Liver (tissue), 9 donors: ENCODE data around the gene TRIM51. TPM values are rescaled to one million over a fixed set of nuclear protein-coding genes. Genes with fewer than 3 reads are reported as not detected.
"Not testable (repeated sequence)": the region's sequence is repeated elsewhere in the genome, so short reads cannot be mapped to it uniquely, and the experiment has no call there.

ENCODE experiments used
- DNase-seq: peaks from one replicate; pipeline ENCODE4 v3.0.0-alpha.2; 2017; ENCODE audit warnings: low spot score
- H3K27ac ChIP-seq, 2 donors: one replicate each; pipeline ENCODE4 v1.7.0; 2013; ENCODE audit warnings: inconsistent platforms in 2 of 2, low read length in 2 of 2, control low read depth in 1 of 2, low read depth in 1 of 2, mild to moderate bottlenecking in 1 of 2
- H3K27me3 ChIP-seq, 4 donors: one replicate each; pipeline versions ENCODE4 v1.6.1 to v1.7.0; 2013; ENCODE audit warnings: low read length in 3 of 4, inconsistent platforms in 1 of 4, mild to moderate bottlenecking in 1 of 4, moderate library complexity in 1 of 4; ENCODE audit not compliant: control insufficient read depth in 4 of 4, insufficient read depth in 4 of 4
- H3K36me3 ChIP-seq, 4 donors: one replicate each; pipeline versions ENCODE4 v1.6.1 to v1.7.0; 2013; ENCODE audit warnings: low read length in 3 of 4, mild to moderate bottlenecking in 3 of 4, low read depth in 1 of 4, moderate library complexity in 1 of 4; ENCODE audit not compliant: control insufficient read depth in 4 of 4, insufficient read depth in 3 of 4
- H3K4me1 ChIP-seq, 4 donors: one replicate each; pipeline versions ENCODE4 v1.6.1 to v1.7.0; 2013; ENCODE audit warnings: low read length in 3 of 4, mild to moderate bottlenecking in 3 of 4, moderate library complexity in 1 of 4; ENCODE audit not compliant: control insufficient read depth in 4 of 4, insufficient read depth in 4 of 4
- H3K4me3 ChIP-seq, 3 donors: one replicate each; pipeline versions ENCODE4 v1.6.1 to v1.7.0; 2013; ENCODE audit warnings: low read length in 3 of 3, control low read depth in 1 of 3, low read depth in 1 of 3, mild to moderate bottlenecking in 1 of 3
- H3K9ac ChIP-seq, 2 donors: one replicate each; pipeline ENCODE4 v1.7.0; 2013; ENCODE audit warnings: low read length in 2 of 2, mild to moderate bottlenecking in 2 of 2, moderate library complexity in 2 of 2, control low read depth in 1 of 2, low read depth in 1 of 2
- H3K9me3 ChIP-seq, 4 donors: one replicate each; pipeline versions ENCODE4 v1.6.1 to v1.7.0; 2013; ENCODE audit warnings: low read length in 3 of 4; ENCODE audit not compliant: control insufficient read depth in 4 of 4
- EGR1 ChIP-seq, 2 donors: IDR thresholded peaks; 2 replicates each; pipeline ENCODE4 v1.6.1; 2016 to 2018; ENCODE audit warnings: antibody characterized with exemption in 2 of 2, low read depth in 2 of 2
- FOXA1 ChIP-seq: IDR thresholded peaks from 2 replicates; pipeline ENCODE4 v1.6.1; 2016; ENCODE audit warnings: antibody characterized with exemption
- FOXA2 ChIP-seq: IDR thresholded peaks from 2 replicates; pipeline ENCODE4 v1.6.1; 2016; ENCODE audit warnings: antibody characterized with exemption
- GABPA ChIP-seq, 2 donors: IDR thresholded peaks in 1 of 2; conservative IDR thresholded peaks in 1 of 2; 2 replicates each; pipeline ENCODE4 v1.6.1; 2016; ENCODE audit warnings: antibody characterized with exemption in 2 of 2, mild to moderate bottlenecking in 1 of 2, moderate library complexity in 1 of 2
- HNF4A ChIP-seq, 2 donors: conservative IDR thresholded peaks; 2 replicates each; pipeline ENCODE4 v1.6.1; 2016; ENCODE audit warnings: antibody characterized with exemption in 2 of 2, mild to moderate bottlenecking in 2 of 2
- HNF4G ChIP-seq: IDR thresholded peaks from 2 replicates; pipeline ENCODE4 v1.6.1; 2016; ENCODE audit warnings: antibody characterized with exemption
- JUND ChIP-seq, 2 donors: IDR thresholded peaks; 2 replicates each; pipeline ENCODE4 v1.6.1; 2016; ENCODE audit warnings: antibody characterized with exemption in 2 of 2
- NR2F2 ChIP-seq: IDR thresholded peaks from 2 replicates; pipeline ENCODE4 v1.6.1; 2016; ENCODE audit warnings: antibody characterized with exemption
- RAD21 ChIP-seq, 2 donors: IDR thresholded peaks; 2 replicates each; pipeline ENCODE4 v1.6.1; 2016; ENCODE audit warnings: antibody characterized with exemption in 2 of 2, mild to moderate bottlenecking in 2 of 2
- RXRA ChIP-seq, 2 donors: IDR thresholded peaks; 2 replicates each; pipeline ENCODE4 v1.6.1; 2017 to 2018; ENCODE audit warnings: antibody characterized with exemption in 2 of 2, mild to moderate bottlenecking in 1 of 2
- SP1 ChIP-seq: IDR thresholded peaks from 2 replicates; pipeline ENCODE4 v1.6.1; 2018; ENCODE audit warnings: antibody characterized with exemption, mild to moderate bottlenecking
- TAF1 ChIP-seq: conservative IDR thresholded peaks from 2 replicates; pipeline ENCODE4 v1.6.1; 2016; ENCODE audit warnings: antibody characterized with exemption, mild to moderate bottlenecking
- YY1 ChIP-seq: IDR thresholded peaks from 2 replicates; pipeline ENCODE4 v1.6.1; 2016; ENCODE audit warnings: antibody characterized with exemption, mild to moderate bottlenecking
- WGBS: extraction: QIAGEN DNeasy Blood & Tissue Kit; methylation state at CpG from one replicate; pipeline ENCODE4 v1.1.7; 2013; 5-methylcytosine and 5-hydroxymethylcytosine counted together
- polyA plus RNA-seq, 2 donors: library from polyadenylated mRNA; stranded (reverse) in 1 of 2; unstranded in 1 of 2; fragments of 200-250 nt in 1 of 2; fragments of >200 nt in 1 of 2; fragmentation: Nextera tagmentation in 1 of 2; extraction: Ambion mirVana in 1 of 2; gene quantifications; one replicate each; pipeline versions ENCODE4 v1.2.1 to v1.2.3, GENCODE V29; 2013 to 2015
- total RNA-seq, 2 donors: library from RNA; depleted of rRNA; stranded (reverse); fragments of >200 nt; gene quantifications; one replicate each; pipeline ENCODE4 v1.2.3, GENCODE V29; 2014
- TF ChIP-seq, protein P1 (sequence below): fragments of 150-350 bp; IDR thresholded peaks from 2 replicates; pipeline ENCODE4 v1.5.1; 2017; ENCODE audit warnings: improper control_type of control experiment, low read depth, low read length; ENCODE audit not compliant: missing input control
- TF ChIP-seq, protein P2 (sequence below): IDR thresholded peaks from 2 replicates; pipeline ENCODE4 v1.6.1; 2016; ENCODE audit warnings: antibody characterized with exemption, mild to moderate bottlenecking
- TF ChIP-seq, protein P3 (sequence below): IDR thresholded peaks from 2 replicates; pipeline ENCODE4 v1.6.1; 2016; ENCODE audit warnings: antibody characterized with exemption
- TF ChIP-seq, protein P4 (sequence below): IDR thresholded peaks from 2 replicates; pipeline ENCODE4 v1.6.1; 2016; ENCODE audit warnings: antibody characterized with exemption
- donor health status: healthy.
- donor health status: healthy.
- donor health status: healthy.
- donor health status: healthy.
- donor health status: healthy.

The TRIM51 gene, protein sequence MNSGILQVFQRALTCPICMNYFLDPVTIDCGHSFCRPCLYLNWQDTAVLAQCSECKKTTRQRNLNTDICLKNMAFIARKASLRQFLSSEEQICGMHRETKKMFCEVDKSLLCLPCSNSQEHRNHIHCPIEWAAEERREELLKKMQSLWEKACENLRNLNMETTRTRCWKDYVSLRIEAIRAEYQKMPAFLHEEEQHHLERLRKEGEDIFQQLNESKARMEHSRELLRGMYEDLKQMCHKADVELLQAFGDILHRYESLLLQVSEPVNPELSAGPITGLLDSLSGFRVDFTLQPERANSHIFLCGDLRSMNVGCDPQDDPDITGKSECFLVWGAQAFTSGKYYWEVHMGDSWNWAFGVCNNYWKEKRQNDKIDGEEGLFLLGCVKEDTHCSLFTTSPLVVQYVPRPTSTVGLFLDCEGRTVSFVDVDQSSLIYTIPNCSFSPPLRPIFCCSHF
- not detected for total RNA-seq
- polyA plus RNA-seq: not detected

DNA sequence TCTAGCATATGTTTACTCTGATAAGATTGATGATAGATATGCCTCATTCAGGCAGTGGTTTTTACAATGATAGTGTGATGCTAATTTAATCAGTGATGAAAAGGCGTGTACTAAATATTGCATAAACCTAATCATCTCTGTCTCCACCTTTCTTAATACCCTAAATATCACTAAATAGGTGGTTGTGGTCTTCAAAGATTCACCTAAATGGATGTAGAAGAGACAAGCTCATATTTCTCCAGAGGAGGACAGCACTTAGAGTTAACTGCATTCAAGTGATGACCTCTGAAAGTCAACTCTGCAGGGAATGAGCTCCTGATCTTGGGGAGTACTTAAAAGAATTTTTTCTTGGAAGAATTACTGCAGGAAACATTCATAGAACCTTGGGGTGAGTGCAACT is at the start of gene TRIM51:
Gene TRIM51 (plus strand): TSS at position 301 of the 400 bp plus-strand sequence. CDS start 2,132 bp downstream, outside the sequence.
- not testable (repeated sequence) for H3K36me3 ChIP-seq, H3K4me1 ChIP-seq, H3K4me3 ChIP-seq, H3K27me3 ChIP-seq, H3K27ac ChIP-seq, H3K9me3 ChIP-seq, DNase-seq, H3K9ac ChIP-seq
- 59% methylated on average over 1 of the region's 1 CpG for WGBS

DNA sequence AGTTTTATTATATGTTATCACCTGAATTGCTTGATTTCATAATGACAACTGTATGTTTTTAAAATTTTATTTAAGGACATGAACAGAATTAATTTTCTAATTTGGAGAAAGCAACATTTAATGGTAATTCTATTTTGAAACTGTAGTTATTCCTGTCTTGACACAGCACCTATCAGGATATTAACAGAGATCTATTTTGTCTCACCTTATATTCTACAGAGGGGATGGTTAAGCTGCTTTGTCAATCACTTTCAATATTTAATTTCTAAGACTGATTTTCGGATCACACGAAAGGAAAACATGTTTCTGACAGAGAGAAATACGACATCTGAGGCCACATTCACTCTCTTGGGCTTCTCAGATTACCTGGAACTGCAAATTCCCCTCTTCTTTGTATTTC is 44.6 kb upstream of the TRIM51 start, which contains the start of gene OR5D16:
Gene OR5D16 (plus strand): TSS at position 301 of the 400 bp plus-strand sequence. CDS start 0 bp downstream, at position 301.
- no peaks in the 10 kb centered on the region for H3K36me3 ChIP-seq
- no peaks in the 10 kb centered on the region for H3K9me3 ChIP-seq
- no peaks in the 10 kb centered on the region for H3K4me1 ChIP-seq
- no peak within 1 kb of the TSS for H3K27ac ChIP-seq
- 23% methylated on average over 3 of the region's 3 CpGs for WGBS
- no peak for DNase-seq
- H3K27me3 ChIP-seq: no peaks in the 10 kb centered on the region
- no peak within 1 kb of the TSS for H3K9ac ChIP-seq
- TF ChIP-seq RXRA (IDR thresholded peaks at IDR 0.05) (no peak), HNF4A (conservative IDR thresholded peaks at IDR 0.05) (no peak), RAD21 (IDR thresholded peaks at IDR 0.05) (no peak), FOXA2 (no peak), JUND (IDR thresholded peaks at IDR 0.05) (no peak), HNF4G (no peak), SP1 (no peak), GABPA (IDR thresholded peaks at IDR 0.05 in 1 of 2, conservative IDR thresholded peaks at IDR 0.05 in 1 of 2) (no peak)
- TF ChIP-seq, protein P1, sequence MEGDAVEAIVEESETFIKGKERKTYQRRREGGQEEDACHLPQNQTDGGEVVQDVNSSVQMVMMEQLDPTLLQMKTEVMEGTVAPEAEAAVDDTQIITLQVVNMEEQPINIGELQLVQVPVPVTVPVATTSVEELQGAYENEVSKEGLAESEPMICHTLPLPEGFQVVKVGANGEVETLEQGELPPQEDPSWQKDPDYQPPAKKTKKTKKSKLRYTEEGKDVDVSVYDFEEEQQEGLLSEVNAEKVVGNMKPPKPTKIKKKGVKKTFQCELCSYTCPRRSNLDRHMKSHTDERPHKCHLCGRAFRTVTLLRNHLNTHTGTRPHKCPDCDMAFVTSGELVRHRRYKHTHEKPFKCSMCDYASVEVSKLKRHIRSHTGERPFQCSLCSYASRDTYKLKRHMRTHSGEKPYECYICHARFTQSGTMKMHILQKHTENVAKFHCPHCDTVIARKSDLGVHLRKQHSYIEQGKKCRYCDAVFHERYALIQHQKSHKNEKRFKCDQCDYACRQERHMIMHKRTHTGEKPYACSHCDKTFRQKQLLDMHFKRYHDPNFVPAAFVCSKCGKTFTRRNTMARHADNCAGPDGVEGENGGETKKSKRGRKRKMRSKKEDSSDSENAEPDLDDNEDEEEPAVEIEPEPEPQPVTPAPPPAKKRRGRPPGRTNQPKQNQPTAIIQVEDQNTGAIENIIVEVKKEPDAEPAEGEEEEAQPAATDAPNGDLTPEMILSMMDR: no peak
- no peak within 1 kb of the TSS for H3K4me3 ChIP-seq

DNA sequence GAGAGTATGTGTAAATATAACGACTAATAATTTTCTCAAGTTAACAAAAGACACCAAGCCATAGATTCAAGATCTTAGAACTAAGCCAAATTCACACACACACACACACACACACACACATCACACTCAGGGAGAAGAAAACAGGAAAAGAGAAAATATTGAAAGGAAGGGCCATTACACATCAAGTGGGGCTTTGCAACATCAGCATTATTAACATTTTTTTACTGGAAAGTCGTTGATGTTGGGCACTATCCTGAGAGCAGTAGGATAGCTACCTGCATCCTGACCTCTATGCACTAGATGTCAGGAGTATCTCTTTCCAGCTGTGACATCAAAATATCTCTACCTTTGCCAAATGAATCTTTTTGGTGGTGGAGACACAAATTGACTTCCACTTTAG is 35.6 kb upstream of the TRIM51 start:
- 30% methylated on average over 2 of the region's 2 CpGs for WGBS
- H3K27ac ChIP-seq: no peak overlapping the region
- TF ChIP-seq TAF1 (no peak), NR2F2 (no peak), EGR1 (IDR thresholded peaks at IDR 0.05; ENCODE audit: low read depth in 2 of 2) (no peak), YY1 (no peak), SP1 (no peak), FOXA1 (no peak), RXRA (IDR thresholded peaks at IDR 0.05) (no peak), HNF4A (conservative IDR thresholded peaks at IDR 0.05) (no peak), HNF4G (no peak), RAD21 (IDR thresholded peaks at IDR 0.05) (no peak), JUND (IDR thresholded peaks at IDR 0.05) (no peak)
- TF ChIP-seq, protein P2, sequence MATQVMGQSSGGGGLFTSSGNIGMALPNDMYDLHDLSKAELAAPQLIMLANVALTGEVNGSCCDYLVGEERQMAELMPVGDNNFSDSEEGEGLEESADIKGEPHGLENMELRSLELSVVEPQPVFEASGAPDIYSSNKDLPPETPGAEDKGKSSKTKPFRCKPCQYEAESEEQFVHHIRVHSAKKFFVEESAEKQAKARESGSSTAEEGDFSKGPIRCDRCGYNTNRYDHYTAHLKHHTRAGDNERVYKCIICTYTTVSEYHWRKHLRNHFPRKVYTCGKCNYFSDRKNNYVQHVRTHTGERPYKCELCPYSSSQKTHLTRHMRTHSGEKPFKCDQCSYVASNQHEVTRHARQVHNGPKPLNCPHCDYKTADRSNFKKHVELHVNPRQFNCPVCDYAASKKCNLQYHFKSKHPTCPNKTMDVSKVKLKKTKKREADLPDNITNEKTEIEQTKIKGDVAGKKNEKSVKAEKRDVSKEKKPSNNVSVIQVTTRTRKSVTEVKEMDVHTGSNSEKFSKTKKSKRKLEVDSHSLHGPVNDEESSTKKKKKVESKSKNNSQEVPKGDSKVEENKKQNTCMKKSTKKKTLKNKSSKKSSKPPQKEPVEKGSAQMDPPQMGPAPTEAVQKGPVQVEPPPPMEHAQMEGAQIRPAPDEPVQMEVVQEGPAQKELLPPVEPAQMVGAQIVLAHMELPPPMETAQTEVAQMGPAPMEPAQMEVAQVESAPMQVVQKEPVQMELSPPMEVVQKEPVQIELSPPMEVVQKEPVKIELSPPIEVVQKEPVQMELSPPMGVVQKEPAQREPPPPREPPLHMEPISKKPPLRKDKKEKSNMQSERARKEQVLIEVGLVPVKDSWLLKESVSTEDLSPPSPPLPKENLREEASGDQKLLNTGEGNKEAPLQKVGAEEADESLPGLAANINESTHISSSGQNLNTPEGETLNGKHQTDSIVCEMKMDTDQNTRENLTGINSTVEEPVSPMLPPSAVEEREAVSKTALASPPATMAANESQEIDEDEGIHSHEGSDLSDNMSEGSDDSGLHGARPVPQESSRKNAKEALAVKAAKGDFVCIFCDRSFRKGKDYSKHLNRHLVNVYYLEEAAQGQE: no peak
- TF ChIP-seq, protein P3, sequence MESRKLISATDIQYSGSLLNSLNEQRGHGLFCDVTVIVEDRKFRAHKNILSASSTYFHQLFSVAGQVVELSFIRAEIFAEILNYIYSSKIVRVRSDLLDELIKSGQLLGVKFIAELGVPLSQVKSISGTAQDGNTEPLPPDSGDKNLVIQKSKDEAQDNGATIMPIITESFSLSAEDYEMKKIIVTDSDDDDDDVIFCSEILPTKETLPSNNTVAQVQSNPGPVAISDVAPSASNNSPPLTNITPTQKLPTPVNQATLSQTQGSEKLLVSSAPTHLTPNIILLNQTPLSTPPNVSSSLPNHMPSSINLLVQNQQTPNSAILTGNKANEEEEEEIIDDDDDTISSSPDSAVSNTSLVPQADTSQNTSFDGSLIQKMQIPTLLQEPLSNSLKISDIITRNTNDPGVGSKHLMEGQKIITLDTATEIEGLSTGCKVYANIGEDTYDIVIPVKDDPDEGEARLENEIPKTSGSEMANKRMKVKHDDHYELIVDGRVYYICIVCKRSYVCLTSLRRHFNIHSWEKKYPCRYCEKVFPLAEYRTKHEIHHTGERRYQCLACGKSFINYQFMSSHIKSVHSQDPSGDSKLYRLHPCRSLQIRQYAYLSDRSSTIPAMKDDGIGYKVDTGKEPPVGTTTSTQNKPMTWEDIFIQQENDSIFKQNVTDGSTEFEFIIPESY: no peak
- TF ChIP-seq, protein P4, sequence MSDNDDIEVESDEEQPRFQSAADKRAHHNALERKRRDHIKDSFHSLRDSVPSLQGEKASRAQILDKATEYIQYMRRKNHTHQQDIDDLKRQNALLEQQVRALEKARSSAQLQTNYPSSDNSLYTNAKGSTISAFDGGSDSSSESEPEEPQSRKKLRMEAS: no peak
- TF ChIP-seq, protein P1: no peak

More for the DNA sequence above, 35.6 kb upstream of the TRIM51 start:
- Histone ChIP-seq H3K36me3 (no peaks in the 10 kb centered on the region), H3K27me3 (no peaks in the 10 kb centered on the region), H3K9me3 (no peaks in the 10 kb centered on the region), H3K4me1 (no peaks in the 10 kb centered on the region), H3K9ac (no peak overlapping the region), H3K4me3 (no peak overlapping the region)
- DNase-seq: no peak
